Measurements from ENCODE around the gene F2RL1. TPM values are rescaled to one million over a fixed set of nuclear protein-coding genes. Genes with fewer than 3 reads are reported as not detected.

F2RL1 gene
- total and polyA plus RNA-seq, 2 experiments from 2014 or later = 15.3 to 32.1 TPM

DNA sequence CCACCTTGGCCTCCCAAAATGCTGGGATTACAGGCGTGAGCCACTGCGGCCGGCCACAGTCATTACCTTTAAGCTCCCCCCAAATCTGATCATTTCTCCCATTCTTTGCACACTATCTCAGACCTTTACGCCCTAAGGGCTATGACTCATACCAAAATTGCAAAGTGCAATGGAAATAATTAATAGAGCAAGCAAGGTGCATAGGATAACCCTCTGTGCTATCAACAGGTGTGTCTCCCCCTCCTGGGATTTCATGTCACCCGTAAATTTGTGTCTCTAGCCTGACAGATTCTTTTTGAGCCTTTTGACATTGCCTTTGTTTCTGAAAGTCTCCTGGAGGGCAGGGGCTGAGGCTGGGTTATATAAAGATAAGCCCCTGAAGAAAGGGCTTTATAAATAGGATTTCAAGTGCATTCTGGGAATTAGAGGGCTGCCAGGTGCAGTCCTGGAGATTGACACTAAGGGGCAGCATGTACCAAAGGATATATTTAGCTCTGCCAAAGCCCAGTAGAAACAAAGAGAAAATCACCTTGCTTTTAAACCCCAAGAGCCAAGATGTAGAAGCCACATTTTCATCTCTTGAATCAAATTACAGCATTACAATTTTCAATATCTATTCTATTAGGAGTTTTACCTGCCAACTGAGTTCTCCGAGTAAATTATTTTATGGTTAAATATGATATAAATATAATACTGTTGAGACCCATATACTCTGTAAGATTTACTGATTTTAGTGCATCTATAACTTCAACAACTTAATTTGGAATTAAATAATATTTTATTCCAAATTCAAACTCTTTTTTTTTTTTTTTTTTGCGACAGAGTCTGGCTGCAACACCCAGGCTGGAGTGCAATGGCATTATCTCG lies 49.2 kb downstream of the F2RL1 start:
- Histone ChIP-seq H3K27ac (ENCODE audit: low read depth) (no peak overlapping the region), H3K9me2 (ENCODE audit: insufficient read depth) (no peaks in the 10 kb centered on the region), H4K20me1 (replicated peaks; ENCODE audit: insufficient read depth) (no peaks in the 10 kb centered on the region), H3F3A (replicated peaks; ENCODE audit: low read depth) (no peaks in the 10 kb centered on the region), H3K27me3 (ENCODE audit: insufficient read depth) (no peaks in the 10 kb centered on the region), H3K4me3 (no peak overlapping the region), H3K4me1 (ENCODE audit: insufficient read depth) (peaks cover 3% of the 10 kb centered on the region; the same call in 1 of the 2 replicates), H3K36me3 (ENCODE audit: insufficient read depth) (no peaks in the 10 kb centered on the region), H3K4me2 (no peak overlapping the region), H2AFZ (no peak overlapping the region), H3K79me2 (replicated peaks; ENCODE audit: insufficient read depth) (no peaks in the 10 kb centered on the region)
- TF ChIP-seq ZNF114 (CRISPR knock-in tag; IDR thresholded peaks at IDR 0.05) (no peak), ZNF331 (CRISPR knock-in tag; IDR thresholded peaks at IDR 0.05; ENCODE audit: low read depth) (no peak), CTCF (conservative IDR thresholded peaks at IDR 0.05; ENCODE audit: low read depth in 2 of 2) (peak; percentile 83 to 98)
- Mint-ChIP-seq H3K27me3 (ENCODE audit: insufficient read depth, low read depth, poor library complexity) (peaks cover 5% of the 10 kb centered on the region), H3K4me1 (peaks cover 10% of the 10 kb centered on the region), H3K9me3 (no peaks in the 10 kb centered on the region), H3K4me3 (no peak overlapping the region), H3K27ac (no peak overlapping the region), H3K36me3 (ENCODE audit: low read depth) (no peaks in the 10 kb centered on the region)
- ATAC-seq = peak; percentile 82
- peak; percentile 86 for DNase-seq (ENCODE audit: low spot score)

- TF ChIP-seq EZH2 (IDR thresholded peaks at IDR 0.05; ENCODE audit: low read depth, unreplicated experiment) (no peak), CREB1 (CRISPR knock-in tag; IDR thresholded peaks at IDR 0.05; ENCODE audit: low read depth) (no peak), CTCF (conservative IDR thresholded peaks at IDR 0.05; ENCODE audit: low read depth in 2 of 2) (no peak), REST (IDR thresholded peaks at IDR 0.05; ENCODE audit: unreplicated experiment) (no peak)
- TF ChIP-seq, protein P1, sequence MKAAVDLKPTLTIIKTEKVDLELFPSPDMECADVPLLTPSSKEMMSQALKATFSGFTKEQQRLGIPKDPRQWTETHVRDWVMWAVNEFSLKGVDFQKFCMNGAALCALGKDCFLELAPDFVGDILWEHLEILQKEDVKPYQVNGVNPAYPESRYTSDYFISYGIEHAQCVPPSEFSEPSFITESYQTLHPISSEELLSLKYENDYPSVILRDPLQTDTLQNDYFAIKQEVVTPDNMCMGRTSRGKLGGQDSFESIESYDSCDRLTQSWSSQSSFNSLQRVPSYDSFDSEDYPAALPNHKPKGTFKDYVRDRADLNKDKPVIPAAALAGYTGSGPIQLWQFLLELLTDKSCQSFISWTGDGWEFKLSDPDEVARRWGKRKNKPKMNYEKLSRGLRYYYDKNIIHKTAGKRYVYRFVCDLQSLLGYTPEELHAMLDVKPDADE (IDR thresholded peaks at IDR 0.05) = no peak
- no peak overlapping the region for H3K27ac Mint-ChIP-seq
- no peak overlapping the region for H3K4me2 ChIP-seq
- ATAC-seq (no peak), DNase-seq (ENCODE audit: low spot score) (peak; percentile 49)
- H3K4me3 ChIP-seq = no peak overlapping the region
- no peaks in the 10 kb centered on the region for H4K20me1 ChIP-seq (replicated peaks; ENCODE audit: insufficient read depth)
- H3K27me3 Mint-ChIP-seq (ENCODE audit: insufficient read depth, low read depth, poor library complexity) = peaks cover 4% of the 10 kb centered on the region
- no peaks in the 10 kb centered on the region for H3K36me3 ChIP-seq (ENCODE audit: insufficient read depth)
- peaks cover 16% of the 10 kb centered on the region for H3K4me1 ChIP-seq (ENCODE audit: insufficient read depth)
- H3K4me3 Mint-ChIP-seq = no peak overlapping the region
- H2AFZ ChIP-seq = no peak overlapping the region
- no peak overlapping the region for H3K27ac ChIP-seq (ENCODE audit: low read depth)
- no peaks in the 10 kb centered on the region for H3K9me3 Mint-ChIP-seq
- H3K79me2 ChIP-seq (replicated peaks; ENCODE audit: insufficient read depth) = no peaks in the 10 kb centered on the region
- H3K4me1 Mint-ChIP-seq = peaks cover 21% of the 10 kb centered on the region
- H3K9me2 ChIP-seq (ENCODE audit: insufficient read depth) = no peaks in the 10 kb centered on the region
- no peaks in the 10 kb centered on the region for H3F3A ChIP-seq (replicated peaks; ENCODE audit: low read depth)
- H3K27me3 ChIP-seq (ENCODE audit: insufficient read depth) = no peaks in the 10 kb centered on the region
- H3K36me3 Mint-ChIP-seq (ENCODE audit: low read depth) = no peaks in the 10 kb centered on the region
These were observed 51.2 kb downstream of the F2RL1 start for GRCh38 chr5:76870046-76870445.
